Endothelial cell of umbilical vein (primary cell): ENCODE data around the gene EFHD1. TPM values are rescaled to one million over a fixed set of nuclear protein-coding genes. Genes with fewer than 3 reads are reported as not detected.

Experiments used
- BruUV-seq: library from RNA; stranded (reverse); fragments of 400-500 nt; replicated peaks from 2 replicates; lab custom pipeline; 2021; lab: Mats Ljungman, UMichigan
- CTCF ChIA-PET: fragments of 300-600, 350-600 bp; sonication (Branson Sonifier 250); formaldehyde crosslinking; loops from one replicate; lab custom pipeline; 2021; ENCODE audit warnings: antibody characterized with exemption, inconsistent platforms; lab: Charles Lee
- POLR2A ChIA-PET: fragments of 300-600, 350-600 bp; sonication (Branson Sonifier 250); formaldehyde crosslinking; loops from one replicate; lab custom pipeline; 2021; ENCODE audit warnings: antibody characterized with exemption, inconsistent platforms; lab: Charles Lee
- DNase-seq: peaks from one replicate; pipeline ENCODE4 v3.0.0-alpha.2; 2011; ENCODE audit warnings: low read depth, low spot score
- FAIRE-seq: peaks from 2 replicates; lab custom pipeline; 2011; peaks lifted over from hg19 to GRCh38; lab: Jason Lieb, UNC
- H2AFZ ChIP-seq: 2 replicates; pipeline ENCODE4 v1.6.0; 2012; ENCODE audit warnings: low read depth, low read length, control low read depth, inconsistent platforms
- H3K27ac ChIP-seq: 2 replicates; pipeline ENCODE4 v1.5.1; 2011; ENCODE audit warnings: low read depth, mild to moderate bottlenecking, control low read depth, low read length, moderate library complexity; ENCODE audit not compliant: insufficient read depth
- H3K27me3 ChIP-seq, 2 experiments: 2 replicates each; pipeline versions ENCODE4 v1.6.0 to v1.6.1; 2011; ENCODE audit warnings: low read length in 2 of 2, mixed read lengths in 1 of 2; ENCODE audit not compliant: control insufficient read depth in 2 of 2, insufficient read depth in 2 of 2
- H3K36me3 ChIP-seq, 2 experiments: 2 replicates in 1 of 2; 3 replicates in 1 of 2; pipeline ENCODE4 v1.5.1; 2011; ENCODE audit warnings: low read length in 2 of 2, mild to moderate bottlenecking in 1 of 2, moderate library complexity in 1 of 2; ENCODE audit not compliant: control insufficient read depth in 2 of 2, insufficient read depth in 2 of 2; ENCODE audit errors: extremely low read depth in 1 of 2
- H3K4me1 ChIP-seq: 3 replicates; pipeline ENCODE4 v1.5.1; 2011; ENCODE audit warnings: mild to moderate bottlenecking, low read length; ENCODE audit not compliant: control insufficient read depth, insufficient read depth; ENCODE audit errors: extremely low read depth
- H3K4me2 ChIP-seq: 2 replicates; pipeline ENCODE4 v1.6.1; 2011; ENCODE audit warnings: low read length, control low read depth, mixed read lengths; ENCODE audit not compliant: insufficient read depth
- H3K4me3 ChIP-seq, 3 experiments: fragments of 200-600 bp in 1 of 3; sonication (generic), shearing (Covaris generic) in 1 of 3; replicated peaks in 1 of 3; 2 replicates each; pipeline ENCODE4 v1.5.1; 2011 to 2016; ENCODE audit warnings: control low read depth in 3 of 3, low read length in 3 of 3, mild to moderate bottlenecking in 2 of 3, inconsistent platforms in 1 of 3, low read depth in 1 of 3, moderate library complexity in 1 of 3; ENCODE audit not compliant: insufficient read depth in 1 of 3
- H3K79me2 ChIP-seq: 2 replicates; pipeline ENCODE4 v1.6.0; 2012; ENCODE audit warnings: low read length, inconsistent platforms; ENCODE audit not compliant: control insufficient read depth, insufficient read depth
- H3K9ac ChIP-seq: replicated peaks from 2 replicates; pipeline ENCODE3; 2011; ENCODE audit warnings: low read length, control low read depth; ENCODE audit not compliant: insufficient read depth; ENCODE audit errors: extremely low read depth
- H3K9me1 ChIP-seq: replicated peaks from 3 replicates; pipeline ENCODE4 v1.6.0; 2011; ENCODE audit warnings: mild to moderate bottlenecking, low read length; ENCODE audit not compliant: control insufficient read depth, insufficient read depth; ENCODE audit errors: extremely low read depth
- H3K9me3 ChIP-seq: replicated peaks from 2 replicates; pipeline ENCODE4 v1.5.1; 2012; ENCODE audit warnings: low read length, inconsistent platforms; ENCODE audit not compliant: control insufficient read depth, insufficient read depth
- H4K20me1 ChIP-seq: replicated peaks from 2 replicates; pipeline ENCODE3; 2011; ENCODE audit warnings: mild to moderate bottlenecking, low read length; ENCODE audit not compliant: control insufficient read depth, insufficient read depth; ENCODE audit errors: extremely low read depth
- CTCF ChIP-seq, 2 donors: IDR thresholded peaks; 1 replicate in 1 of 2; 2 replicates in 1 of 2; pipeline ENCODE4 v1.5.1; 2011; ENCODE audit warnings: low read length in 2 of 2, mild to moderate bottlenecking in 2 of 2, moderate library complexity in 2 of 2, control low read depth in 1 of 2, inconsistent platforms in 1 of 2, low read depth in 1 of 2; ENCODE audit not compliant: insufficient read depth in 1 of 2; ENCODE audit errors: extremely low read depth in 1 of 2
- EZH2 ChIP-seq: IDR thresholded peaks from 2 replicates; pipeline ENCODE4 v1.6.1; 2012; ENCODE audit warnings: borderline replicate concordance, low read depth, mild to moderate bottlenecking, moderate library complexity, low read length, inconsistent platforms; ENCODE audit not compliant: severe bottlenecking
- FOS ChIP-seq: IDR thresholded peaks from 2 replicates; pipeline ENCODE4 v1.6.1; 2011; ENCODE audit warnings: mild to moderate bottlenecking, low read length, moderate library complexity, borderline replicate concordance; ENCODE audit not compliant: insufficient read depth
- GATA2 ChIP-seq: IDR thresholded peaks from 2 replicates; pipeline ENCODE4 v1.7.0; 2011; ENCODE audit warnings: low read depth, mild to moderate bottlenecking, moderate library complexity, mixed read lengths, low read length; ENCODE audit not compliant: insufficient read length, insufficient read depth
- JUN ChIP-seq: IDR thresholded peaks from 2 replicates; pipeline ENCODE4 v1.6.1; 2011; ENCODE audit warnings: borderline replicate concordance, low read depth; ENCODE audit not compliant: insufficient read length, insufficient read depth
- MAX ChIP-seq: IDR thresholded peaks from 2 replicates; pipeline ENCODE4 v1.6.1; 2011; ENCODE audit not compliant: insufficient read depth, insufficient read length
- MYC ChIP-seq: IDR thresholded peaks from one replicate; pipeline ENCODE4 v1.6.1; 2011; ENCODE audit warnings: mild to moderate bottlenecking, low read depth, low read length
- POLR2A ChIP-seq: IDR thresholded peaks from 2 replicates; pipeline ENCODE4 v1.6.1; 2012; ENCODE audit warnings: low read depth, mild to moderate bottlenecking, control low read depth, low read length
- POLR2AphosphoS5 ChIP-seq: IDR thresholded peaks from 2 replicates; pipeline ENCODE4 v1.6.1; 2012; ENCODE audit warnings: low read depth, mild to moderate bottlenecking, control low read depth, low read length, moderate library complexity; ENCODE audit not compliant: insufficient read depth
- dilution Hi-C: fragments of 300-500 bp; cut with MboI; formaldehyde crosslinking; loops from one replicate; pipeline ENCODE4 v1.15.0; 2019; ENCODE audit warnings: low sequenced_read_pairs; ENCODE audit not compliant: extremely low pct_ligation_motif_present
- intact Hi-C: fragments of 100-400 bp; cut with micrococcal nuclease; formaldehyde crosslinking; loops from one replicate; pipeline ENCODE4 v1.10.0; 2022
- polyA plus RNA-seq, 4 experiments: library from polyadenylated mRNA; depleted of rRNA in 3 of 4; stranded (reverse) in 3 of 4; unstranded in 1 of 4; fragments of >200 nt; gene quantifications; 2 replicates each; pipeline versions ENCODE4 v1.2.1 to v1.2.3, GENCODE V29; 2011 to 2012; ENCODE audit warnings: missing spikeins in 1 of 4
- total RNA-seq: library from RNA; stranded (reverse); gene quantifications from 2 replicates; pipeline ENCODE4 v1.2.3, GENCODE V29; 2021

Gene EFHD1
- total and polyA plus RNA-seq, 2 donors (not counting 3 experiments of a cell fraction or from before 2014, with no cell fraction given), result 0.18 TPM; not detected in 1

- DNase-seq (no peak), FAIRE-seq (no peak)
- Histone ChIP-seq H3K9me3 (no peaks in the 10 kb centered on the region), H3K9me1 (no peaks in the 10 kb centered on the region), H3K27ac (no peak overlapping the region), H2AFZ (no peak overlapping the region), H3K79me2 (no peaks in the 10 kb centered on the region), H3K27me3 (no peaks in the 10 kb centered on the region), H4K20me1 (no peaks in the 10 kb centered on the region), H3K4me3 (no peak overlapping the region), H3K4me2 (no peak overlapping the region), H3K9ac (no peak overlapping the region), H3K4me1 (no peaks in the 10 kb centered on the region), H3K36me3 (peaks cover 0 to 6% of the 10 kb centered on the region in 2 experiments)
- intact Hi-C loops (no loop called here), dilution Hi-C loops (no loop called here)
- TF ChIP-seq CTCF (IDR thresholded peaks at IDR 0.05; ENCODE audit: extremely low read depth in 1 of 2, insufficient read depth in 1 of 2, low read depth in 1 of 2, low read length in 2 of 2) (no peak), FOS (no peak), POLR2AphosphoS5 (no peak), MAX (no peak), GATA2 (no peak), JUN (no peak), POLR2A (no peak), EZH2 (no peak), MYC (no peak)
- CTCF ChIA-PET, result interaction anchor here (1.4 kb wide), 1 partner anchor 9 kb away, joined by 4 read pairs; no protein-coding TSS in a partner anchor
- POLR2A ChIA-PET, result no interaction called here
- no TSS peak for BruUV-seq
These were observed 49.2 kb upstream of the EFHD1 start for GRCh38 chr2:232584238-232584637.
